Measurements from ENCODE around the gene ADCY3.

DNA sequence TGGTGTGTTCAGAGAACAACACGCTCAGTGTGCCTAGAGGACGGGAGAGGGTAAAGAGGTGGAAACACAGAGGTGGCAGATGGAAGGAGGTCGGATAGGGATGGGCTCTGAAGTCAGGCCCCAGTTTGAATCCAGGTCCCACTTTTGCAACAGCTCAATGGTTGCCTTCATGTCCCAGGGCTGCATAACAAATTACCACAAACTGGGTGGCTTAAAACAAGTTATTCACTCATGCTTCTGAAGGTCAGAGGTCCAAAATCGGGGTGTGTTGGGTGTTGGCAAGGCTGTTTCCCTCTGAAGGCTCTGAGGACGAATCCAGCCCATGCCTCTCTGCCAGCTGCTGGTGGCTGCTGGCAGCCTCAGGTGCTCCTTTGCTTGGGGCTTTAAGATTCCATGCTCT, 12.7 kb upstream of the ADCY3 start:
- TF ChIP-seq, protein P1, sequence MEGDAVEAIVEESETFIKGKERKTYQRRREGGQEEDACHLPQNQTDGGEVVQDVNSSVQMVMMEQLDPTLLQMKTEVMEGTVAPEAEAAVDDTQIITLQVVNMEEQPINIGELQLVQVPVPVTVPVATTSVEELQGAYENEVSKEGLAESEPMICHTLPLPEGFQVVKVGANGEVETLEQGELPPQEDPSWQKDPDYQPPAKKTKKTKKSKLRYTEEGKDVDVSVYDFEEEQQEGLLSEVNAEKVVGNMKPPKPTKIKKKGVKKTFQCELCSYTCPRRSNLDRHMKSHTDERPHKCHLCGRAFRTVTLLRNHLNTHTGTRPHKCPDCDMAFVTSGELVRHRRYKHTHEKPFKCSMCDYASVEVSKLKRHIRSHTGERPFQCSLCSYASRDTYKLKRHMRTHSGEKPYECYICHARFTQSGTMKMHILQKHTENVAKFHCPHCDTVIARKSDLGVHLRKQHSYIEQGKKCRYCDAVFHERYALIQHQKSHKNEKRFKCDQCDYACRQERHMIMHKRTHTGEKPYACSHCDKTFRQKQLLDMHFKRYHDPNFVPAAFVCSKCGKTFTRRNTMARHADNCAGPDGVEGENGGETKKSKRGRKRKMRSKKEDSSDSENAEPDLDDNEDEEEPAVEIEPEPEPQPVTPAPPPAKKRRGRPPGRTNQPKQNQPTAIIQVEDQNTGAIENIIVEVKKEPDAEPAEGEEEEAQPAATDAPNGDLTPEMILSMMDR (optimal IDR thresholded peaks at IDR 0.05 in 1 of 3, IDR thresholded peaks at IDR 0.05 in 1 of 3, conservative IDR thresholded peaks at IDR 0.05 in 1 of 3; ENCODE audit: extremely low read depth in 1 of 3, insufficient read depth in 2 of 3, low read length in 3 of 3), result no peak
- no peak for TF ChIP-seq EZH2 (IDR thresholded peaks at IDR 0.05; ENCODE audit: low read length)

Measured in keratinocyte (primary cell).